Measurements from ENCODE around the gene CLIC5.
A peak's percentile ranks its signal among the peaks of the same experiment; 100 is the strongest.

Gene CLIC5

DNA sequence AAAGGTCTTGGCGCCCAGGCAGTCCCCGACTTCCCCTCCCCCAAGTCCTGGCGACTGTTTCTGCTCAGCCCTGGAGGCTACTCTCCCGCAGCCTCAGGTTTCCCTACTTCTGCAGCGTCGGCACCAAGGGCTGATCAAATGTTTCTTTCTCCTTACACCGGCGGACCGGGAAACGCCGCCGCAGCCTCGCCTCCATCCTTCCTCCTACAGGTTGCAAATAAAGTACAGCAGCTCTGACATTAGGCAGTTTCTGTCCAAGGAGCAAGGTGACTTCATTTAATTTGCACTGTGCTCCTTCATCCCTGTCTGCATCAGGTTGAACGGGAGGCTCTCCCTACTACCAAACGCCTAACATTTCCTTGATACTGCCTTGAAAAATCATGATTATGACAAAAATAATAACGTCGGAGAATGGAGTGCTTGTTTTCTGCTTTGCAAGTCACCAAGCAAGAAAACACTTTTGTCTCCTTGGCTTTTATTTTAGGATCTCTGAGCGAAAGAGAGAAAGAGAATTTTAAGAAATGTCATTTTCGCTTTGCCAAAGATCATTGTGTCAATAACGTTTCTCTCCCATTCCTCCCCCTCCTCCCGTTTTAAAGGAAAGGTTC is 1.0 kb downstream of the CLIC5 start:
- Histone ChIP-seq H3K27ac (no peak overlapping the region), H3K4me1 (peaks cover 0 to 23% (median 15%) of the 10 kb centered on the region in 4 donors), H3K9me3 (no peaks in the 10 kb centered on the region), H3K4me3 (peak overlapping the region; percentile 45), H3K27me3 (peaks cover 0 to 40% of the 10 kb centered on the region in 2 donors), H3K36me3 (no peaks in the 10 kb centered on the region)
- TF ChIP-seq, protein P1, sequence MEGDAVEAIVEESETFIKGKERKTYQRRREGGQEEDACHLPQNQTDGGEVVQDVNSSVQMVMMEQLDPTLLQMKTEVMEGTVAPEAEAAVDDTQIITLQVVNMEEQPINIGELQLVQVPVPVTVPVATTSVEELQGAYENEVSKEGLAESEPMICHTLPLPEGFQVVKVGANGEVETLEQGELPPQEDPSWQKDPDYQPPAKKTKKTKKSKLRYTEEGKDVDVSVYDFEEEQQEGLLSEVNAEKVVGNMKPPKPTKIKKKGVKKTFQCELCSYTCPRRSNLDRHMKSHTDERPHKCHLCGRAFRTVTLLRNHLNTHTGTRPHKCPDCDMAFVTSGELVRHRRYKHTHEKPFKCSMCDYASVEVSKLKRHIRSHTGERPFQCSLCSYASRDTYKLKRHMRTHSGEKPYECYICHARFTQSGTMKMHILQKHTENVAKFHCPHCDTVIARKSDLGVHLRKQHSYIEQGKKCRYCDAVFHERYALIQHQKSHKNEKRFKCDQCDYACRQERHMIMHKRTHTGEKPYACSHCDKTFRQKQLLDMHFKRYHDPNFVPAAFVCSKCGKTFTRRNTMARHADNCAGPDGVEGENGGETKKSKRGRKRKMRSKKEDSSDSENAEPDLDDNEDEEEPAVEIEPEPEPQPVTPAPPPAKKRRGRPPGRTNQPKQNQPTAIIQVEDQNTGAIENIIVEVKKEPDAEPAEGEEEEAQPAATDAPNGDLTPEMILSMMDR (IDR thresholded peaks at IDR 0.05): no peak
- intact Hi-C loops (cut with DNase I; ENCODE audit: low total_unique reads): no loop called here
- no peak for DNase-seq

DNA sequence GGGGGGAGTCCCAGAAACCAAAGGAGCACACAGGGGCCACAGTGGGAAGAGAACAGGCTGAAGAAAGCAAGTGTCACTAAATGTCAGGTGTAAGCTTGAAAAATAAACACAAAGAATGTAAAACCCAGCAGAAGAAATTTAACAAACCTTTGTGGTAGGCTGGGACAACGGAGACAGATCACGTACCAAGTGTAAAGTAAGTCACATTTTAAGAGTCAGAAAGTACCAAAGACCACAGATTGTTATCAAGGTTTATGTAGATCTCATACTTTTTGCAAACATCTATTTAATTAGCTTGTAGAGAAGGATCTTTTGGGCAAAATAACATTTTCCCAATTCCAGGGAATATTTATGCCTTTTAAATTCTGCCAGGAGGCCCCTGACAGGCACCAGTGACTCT is 1.6 kb downstream of the CLIC5 start:
- no peak overlapping the region for H3K4me3 ChIP-seq
- no peak overlapping the region for H3K27ac ChIP-seq
- H3K4me1 ChIP-seq: peaks cover 0 to 23% (median 15%) of the 10 kb centered on the region in 4 donors
- TF ChIP-seq, protein P1 (IDR thresholded peaks at IDR 0.05): no peak
- H3K36me3 ChIP-seq: no peaks in the 10 kb centered on the region
- no peaks in the 10 kb centered on the region for H3K9me3 ChIP-seq
- peaks cover 0 to 40% of the 10 kb centered on the region in 2 donors for H3K27me3 ChIP-seq
- no peak for DNase-seq
- intact Hi-C loops (cut with DNase I; ENCODE audit: low total_unique reads): no loop called here

DNA sequence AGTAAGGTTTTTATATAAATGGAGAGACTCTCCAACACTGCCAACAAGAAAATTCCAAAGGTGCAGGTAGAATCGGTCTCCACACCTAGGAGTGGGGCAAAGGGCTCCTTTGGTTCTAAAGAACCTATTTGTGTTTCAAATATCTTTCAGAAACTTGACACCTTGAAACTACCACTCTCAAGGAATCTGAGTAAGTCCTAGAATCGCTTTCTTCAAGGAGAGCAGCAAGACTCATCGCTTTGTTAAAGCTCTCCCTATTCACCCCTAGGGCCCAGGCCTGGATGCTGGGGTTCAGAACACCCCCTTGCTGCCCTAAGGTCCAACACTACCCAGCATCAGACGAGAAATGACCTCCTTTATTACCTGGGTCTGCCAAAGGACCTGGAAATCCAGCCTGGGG is 2.0 kb downstream of the CLIC5 start:
- Histone ChIP-seq H3K27me3 (peaks cover 0 to 40% of the 10 kb centered on the region in 2 donors), H3K4me1 (peaks cover 0 to 23% (median 15%) of the 10 kb centered on the region in 4 donors), H3K27ac (no peak overlapping the region), H3K36me3 (no peaks in the 10 kb centered on the region), H3K9me3 (no peaks in the 10 kb centered on the region), H3K4me3 (no peak overlapping the region)
- DNase-seq: no peak
- TF ChIP-seq, protein P1 (IDR thresholded peaks at IDR 0.05): no peak
- intact Hi-C loops (cut with DNase I; ENCODE audit: low total_unique reads): no loop called here

DNA sequence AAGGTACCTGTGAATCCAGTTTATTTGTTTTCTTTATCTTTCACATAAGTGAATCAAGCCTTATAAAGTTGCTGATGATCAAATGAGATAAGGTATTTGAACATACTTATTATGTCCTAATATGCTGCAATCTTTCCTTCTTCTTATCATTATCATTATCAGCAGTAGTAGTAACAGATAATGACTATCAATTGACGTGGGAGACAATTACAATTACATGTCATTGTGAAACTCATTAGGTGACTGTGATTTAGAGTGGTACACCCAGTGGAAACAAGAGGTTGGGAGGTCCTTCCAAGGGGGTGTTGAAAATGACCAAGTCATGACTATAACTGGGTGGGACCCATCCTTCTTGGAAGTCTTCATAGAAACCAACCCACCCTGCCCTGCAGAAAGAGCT is 2.8 kb downstream of the CLIC5 start:
- H3K27ac ChIP-seq: no peak overlapping the region

DNA sequence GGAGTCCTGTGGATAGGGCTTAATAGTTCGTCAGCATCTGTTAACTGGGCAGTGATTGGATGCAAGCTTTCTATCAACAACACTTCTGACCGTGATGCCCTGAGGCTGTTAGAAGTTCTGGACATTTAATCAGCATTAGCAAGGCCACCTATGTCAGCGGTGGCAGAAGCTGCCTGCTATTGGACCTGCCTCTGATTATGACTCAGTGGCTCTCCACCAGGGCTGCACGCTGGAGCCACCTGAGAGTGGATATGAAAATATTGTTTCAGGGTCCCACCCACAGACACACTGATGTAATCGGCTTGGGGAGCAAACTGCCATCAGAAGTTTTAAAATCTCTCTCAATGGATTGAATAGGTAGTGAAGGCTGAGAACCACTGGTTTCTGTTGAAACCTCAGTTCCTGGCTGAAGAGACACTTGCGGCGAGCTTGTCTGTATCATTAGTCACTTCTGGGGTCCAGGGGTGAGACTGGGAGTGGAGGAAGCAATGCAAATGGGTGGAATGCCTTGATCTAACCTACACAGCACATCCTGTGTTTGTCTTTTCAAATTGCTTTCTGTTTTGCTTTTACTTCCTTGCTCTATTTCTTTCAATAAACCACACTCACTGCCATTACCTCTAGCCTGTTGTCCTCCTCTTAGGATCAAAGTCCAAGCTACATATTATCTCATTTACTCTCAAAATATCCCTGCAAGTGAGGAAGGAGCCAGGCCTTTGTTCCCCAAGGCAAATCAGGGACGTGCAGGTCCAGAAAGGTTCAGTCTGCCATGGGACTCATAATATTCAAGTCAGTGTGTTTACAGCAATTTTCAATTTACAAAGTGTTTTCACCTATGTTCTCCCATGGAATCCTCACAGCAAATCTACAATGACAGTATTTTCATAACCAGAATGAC is 4.2 kb downstream of the CLIC5 start:
- Histone ChIP-seq H3K27ac (no peak overlapping the region), H3K9me3 (no peaks in the 10 kb centered on the region), H3K4me3 (no peak overlapping the region), H3K36me3 (no peaks in the 10 kb centered on the region), H3K4me1 (peaks cover 0 to 23% (median 15%) of the 10 kb centered on the region in 4 donors), H3K27me3 (peaks cover 0 to 25% of the 10 kb centered on the region in 2 donors)
- intact Hi-C loops (cut with DNase I; ENCODE audit: low total_unique reads): no loop called here
- TF ChIP-seq, protein P1 (IDR thresholded peaks at IDR 0.05): no peak
- DNase-seq: no peak

More for the DNA sequence above, 2.8 kb downstream of the CLIC5 start:
- Histone ChIP-seq H3K4me3 (no peak overlapping the region), H3K9me3 (no peaks in the 10 kb centered on the region), H3K4me1 (peaks cover 0 to 23% (median 15%) of the 10 kb centered on the region in 4 donors), H3K27me3 (peaks cover 0 to 38% of the 10 kb centered on the region in 2 donors), H3K36me3 (no peaks in the 10 kb centered on the region)
- TF ChIP-seq, protein P1 (IDR thresholded peaks at IDR 0.05): no peak
- intact Hi-C loops (cut with DNase I; ENCODE audit: low total_unique reads): no loop called here
- no peak for DNase-seq

Measured in tibial artery (tissue), 4 donors.